Nephron progenitor cell (in vitro differentiated cells): ENCODE measurements around the gene BCOR.

ENCODE experiments used
- DNase-seq: peaks from one replicate; pipeline ENCODE4 v3.0.0; 2021
- H3K27ac Mint-ChIP-seq: 2 replicates; pipeline ENCODE4 v1.8.0; 2021; ENCODE audit warnings: mild to moderate bottlenecking, moderate library complexity, mixed read lengths
- H3K27me3 Mint-ChIP-seq: 2 replicates; pipeline ENCODE4 v1.8.0; 2021; ENCODE audit warnings: mild to moderate bottlenecking, low read depth, mixed read lengths; ENCODE audit not compliant: poor library complexity
- H3K36me3 Mint-ChIP-seq: 2 replicates; pipeline ENCODE4 v1.8.0; 2021; ENCODE audit warnings: low read depth, mixed read lengths
- H3K4me1 Mint-ChIP-seq: 2 replicates; pipeline ENCODE4 v1.8.0; 2021; ENCODE audit warnings: mixed read lengths
- H3K4me3 Mint-ChIP-seq: 2 replicates; pipeline ENCODE4 v1.8.0; 2021; ENCODE audit warnings: mild to moderate bottlenecking, moderate library complexity, mixed read lengths
- H3K9me3 Mint-ChIP-seq: 2 replicates; pipeline ENCODE4 v1.8.0; 2021; ENCODE audit warnings: mild to moderate bottlenecking, moderate library complexity, mixed read lengths
- TF ChIP-seq, protein P1 (sequence below): fragments of 200-600 bp; sonication (generic); IDR thresholded peaks from 2 replicates; pipeline ENCODE4 v1.5.0; 2021; ENCODE audit warnings: antibody characterized with exemption

The BCOR gene

DNA sequence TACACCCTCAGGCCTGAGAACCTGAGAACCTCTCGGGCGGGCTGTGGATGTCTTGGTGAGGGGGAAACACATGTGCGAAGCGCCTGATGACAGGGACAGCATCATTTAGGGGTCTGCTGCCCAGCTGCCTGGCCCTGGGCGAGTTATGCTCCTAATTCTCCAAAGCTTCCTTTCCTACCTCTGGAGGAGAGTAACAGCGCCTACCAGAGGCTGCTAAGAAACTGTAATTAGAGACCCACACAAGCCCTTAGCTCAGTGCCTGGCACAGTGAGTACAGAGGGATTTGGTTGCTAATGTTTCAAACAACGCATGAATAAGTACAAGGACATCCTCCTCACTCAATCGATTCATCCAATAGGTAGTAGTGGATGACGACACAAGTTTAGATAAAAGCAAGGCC lies 40.4 kb downstream of the BCOR start:
- Mint-ChIP-seq H3K9me3 (peaks cover 33% of the 10 kb centered on the region), H3K4me1 (peaks cover 16% of the 10 kb centered on the region), H3K27me3 (no peaks in the 10 kb centered on the region), H3K36me3 (peaks cover 62% of the 10 kb centered on the region), H3K27ac (no peak overlapping the region), H3K4me3 (no peak overlapping the region)
- TF ChIP-seq, protein P1, sequence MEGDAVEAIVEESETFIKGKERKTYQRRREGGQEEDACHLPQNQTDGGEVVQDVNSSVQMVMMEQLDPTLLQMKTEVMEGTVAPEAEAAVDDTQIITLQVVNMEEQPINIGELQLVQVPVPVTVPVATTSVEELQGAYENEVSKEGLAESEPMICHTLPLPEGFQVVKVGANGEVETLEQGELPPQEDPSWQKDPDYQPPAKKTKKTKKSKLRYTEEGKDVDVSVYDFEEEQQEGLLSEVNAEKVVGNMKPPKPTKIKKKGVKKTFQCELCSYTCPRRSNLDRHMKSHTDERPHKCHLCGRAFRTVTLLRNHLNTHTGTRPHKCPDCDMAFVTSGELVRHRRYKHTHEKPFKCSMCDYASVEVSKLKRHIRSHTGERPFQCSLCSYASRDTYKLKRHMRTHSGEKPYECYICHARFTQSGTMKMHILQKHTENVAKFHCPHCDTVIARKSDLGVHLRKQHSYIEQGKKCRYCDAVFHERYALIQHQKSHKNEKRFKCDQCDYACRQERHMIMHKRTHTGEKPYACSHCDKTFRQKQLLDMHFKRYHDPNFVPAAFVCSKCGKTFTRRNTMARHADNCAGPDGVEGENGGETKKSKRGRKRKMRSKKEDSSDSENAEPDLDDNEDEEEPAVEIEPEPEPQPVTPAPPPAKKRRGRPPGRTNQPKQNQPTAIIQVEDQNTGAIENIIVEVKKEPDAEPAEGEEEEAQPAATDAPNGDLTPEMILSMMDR: no peak
- DNase-seq: no peak

DNA sequence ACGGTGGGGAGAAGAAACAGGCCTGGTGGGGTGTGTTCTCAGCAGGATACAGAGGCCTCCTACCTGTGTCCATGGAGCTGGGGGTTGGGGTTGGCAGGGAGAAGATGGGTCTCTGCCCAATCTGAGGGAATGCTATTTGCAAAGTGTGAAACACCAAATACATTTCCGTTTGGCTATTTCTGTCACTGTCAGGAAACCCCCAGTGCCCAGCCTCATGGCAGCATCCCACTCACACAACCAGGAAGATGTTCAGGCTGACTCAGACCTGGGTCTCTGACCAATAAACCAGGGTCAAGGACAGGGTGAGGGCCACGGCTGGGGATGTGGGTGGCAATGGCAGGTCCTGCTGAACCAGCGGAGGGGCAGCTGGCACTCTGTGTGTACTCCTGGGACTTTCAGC lies 41.3 kb downstream of the BCOR start:
- peaks cover 43% of the 10 kb centered on the region for H3K9me3 Mint-ChIP-seq
- H3K4me1 Mint-ChIP-seq: peaks cover 6% of the 10 kb centered on the region
- no peak overlapping the region for H3K4me3 Mint-ChIP-seq
- TF ChIP-seq, protein P1: no peak
- DNase-seq: no peak
- H3K27me3 Mint-ChIP-seq: no peaks in the 10 kb centered on the region
- peaks cover 72% of the 10 kb centered on the region for H3K36me3 Mint-ChIP-seq
- no peak overlapping the region for H3K27ac Mint-ChIP-seq

DNA sequence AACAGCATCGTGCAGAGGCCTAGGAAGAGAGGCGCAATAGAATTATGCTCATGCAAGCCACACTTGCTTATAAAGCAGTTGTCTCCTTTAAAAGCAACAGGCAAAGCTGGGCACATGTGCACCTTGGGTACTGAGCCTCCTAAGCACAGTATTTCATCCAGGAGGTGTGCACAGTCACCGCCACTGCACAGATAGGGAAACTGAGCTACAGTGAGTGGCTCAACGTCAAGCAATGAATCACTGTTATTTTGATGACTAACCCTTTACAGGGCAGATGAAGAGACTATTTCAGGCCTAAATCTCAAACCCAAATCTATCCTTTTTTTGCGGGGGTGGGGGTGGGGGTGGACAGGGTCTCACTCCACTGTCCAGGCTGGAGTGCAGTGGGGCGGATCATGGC lies 42.3 kb downstream of the BCOR start:
- Mint-ChIP-seq H3K9me3 (peaks cover 48% of the 10 kb centered on the region), H3K36me3 (peaks cover 81% of the 10 kb centered on the region), H3K4me1 (no peaks in the 10 kb centered on the region), H3K4me3 (no peak overlapping the region), H3K27me3 (no peaks in the 10 kb centered on the region), H3K27ac (no peak overlapping the region)
- TF ChIP-seq, protein P1: no peak
- DNase-seq: no peak

DNA sequence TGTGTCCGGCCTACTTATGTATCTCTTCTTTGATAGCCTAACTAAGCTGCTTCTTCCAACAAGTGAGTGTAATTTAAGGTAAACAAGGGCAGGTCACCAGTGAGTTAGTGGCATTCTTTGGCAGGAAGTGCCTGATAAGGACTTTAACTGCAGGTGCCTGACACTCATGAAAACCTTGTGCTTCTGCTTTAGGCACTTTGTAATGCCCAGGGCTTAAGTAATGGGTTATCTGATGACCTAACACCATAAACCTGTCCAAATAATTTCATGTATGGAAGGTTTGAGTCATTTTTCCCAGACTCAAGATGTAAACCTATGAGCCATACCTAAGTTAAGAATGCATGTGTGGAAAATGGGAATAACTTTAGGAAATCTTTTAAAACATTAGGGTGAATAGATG lies 43.0 kb downstream of the BCOR start:
- no peak for DNase-seq
- Mint-ChIP-seq H3K9me3 (peaks cover 55% of the 10 kb centered on the region), H3K27ac (no peak overlapping the region), H3K4me1 (no peaks in the 10 kb centered on the region), H3K27me3 (no peaks in the 10 kb centered on the region), H3K4me3 (no peak overlapping the region), H3K36me3 (peaks cover 88% of the 10 kb centered on the region)
- TF ChIP-seq, protein P1: no peak

DNA sequence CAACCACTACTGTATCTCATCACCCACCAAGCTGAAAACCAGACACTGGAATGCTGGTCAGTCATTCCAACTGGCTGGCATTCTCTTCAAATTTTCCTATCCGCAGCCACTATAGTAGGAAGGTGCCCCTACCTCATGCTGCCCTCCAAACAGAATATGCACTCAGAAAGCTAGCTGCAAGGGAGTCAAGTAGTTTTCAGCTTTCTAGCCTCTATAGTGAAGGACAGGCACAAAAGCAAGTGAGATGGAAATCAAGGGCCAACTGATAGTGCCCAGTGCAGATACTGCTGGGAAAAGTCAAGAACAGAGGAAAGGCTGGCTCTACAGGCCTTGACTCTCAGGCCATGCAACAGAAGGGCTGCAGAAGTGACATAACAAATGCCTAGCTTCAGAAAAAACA lies 47.2 kb downstream of the BCOR start:
- TF ChIP-seq, protein P1: no peak
- Mint-ChIP-seq H3K4me3 (no peak overlapping the region), H3K9me3 (peaks cover 94% of the 10 kb centered on the region), H3K4me1 (no peaks in the 10 kb centered on the region), H3K27ac (no peak overlapping the region), H3K36me3 (peaks cover 86% of the 10 kb centered on the region), H3K27me3 (peaks cover 2% of the 10 kb centered on the region)
- DNase-seq: no peak

DNA sequence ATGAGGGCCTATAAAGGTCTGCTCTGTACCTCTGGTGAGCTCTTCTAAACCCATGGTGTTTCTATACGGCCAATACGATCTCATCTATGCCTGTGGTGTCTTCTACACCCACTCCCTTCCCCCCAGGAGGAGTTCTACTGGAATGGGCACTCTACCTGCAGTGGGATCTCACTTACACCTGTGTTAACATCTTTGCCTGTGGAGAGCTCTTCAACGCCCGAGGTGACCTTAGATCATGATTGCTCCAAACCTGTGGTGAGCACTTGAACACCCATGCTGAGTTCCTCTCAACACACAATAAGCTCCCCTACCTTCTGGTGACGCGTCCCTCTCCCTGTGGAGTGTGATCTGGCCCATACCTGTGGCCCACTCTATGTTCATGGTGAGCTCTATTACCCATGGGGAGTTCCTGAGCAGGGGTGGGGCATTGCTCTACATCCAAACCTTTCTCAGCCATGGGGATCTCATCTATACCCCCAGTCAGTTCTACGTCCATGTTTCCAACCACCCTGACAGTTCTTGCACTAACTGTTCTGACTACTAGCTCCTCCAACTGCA lies 48.6 kb downstream of the BCOR start:
- Mint-ChIP-seq H3K4me3 (no peak overlapping the region), H3K9me3 (peaks cover 94% of the 10 kb centered on the region), H3K27ac (no peak overlapping the region), H3K4me1 (no peaks in the 10 kb centered on the region), H3K36me3 (peaks cover 76% of the 10 kb centered on the region), H3K27me3 (peaks cover 2% of the 10 kb centered on the region)
- TF ChIP-seq, protein P1: no peak
- DNase-seq: no peak
